RPMI8226 (cell line): ENCODE measurements around the gene SLC4A1.

Source experiments
- DNase-seq: peaks from one replicate; pipeline ENCODE4 v3.0.0-alpha.2; 2015

SLC4A1 gene

GRCh38 chr17:44267818-44268490 is at the start of gene SLC4A1:
Gene SLC4A1, minus strand, starts transcription at chr17:44268135. Its CDS starts 5,269 bp downstream, at chr17:44262866.
- no peak for DNase-seq

GRCh38 chr17:44317545-44317944 is 49.6 kb upstream of the SLC4A1 start:
- DNase-seq = no peak

DNA sequence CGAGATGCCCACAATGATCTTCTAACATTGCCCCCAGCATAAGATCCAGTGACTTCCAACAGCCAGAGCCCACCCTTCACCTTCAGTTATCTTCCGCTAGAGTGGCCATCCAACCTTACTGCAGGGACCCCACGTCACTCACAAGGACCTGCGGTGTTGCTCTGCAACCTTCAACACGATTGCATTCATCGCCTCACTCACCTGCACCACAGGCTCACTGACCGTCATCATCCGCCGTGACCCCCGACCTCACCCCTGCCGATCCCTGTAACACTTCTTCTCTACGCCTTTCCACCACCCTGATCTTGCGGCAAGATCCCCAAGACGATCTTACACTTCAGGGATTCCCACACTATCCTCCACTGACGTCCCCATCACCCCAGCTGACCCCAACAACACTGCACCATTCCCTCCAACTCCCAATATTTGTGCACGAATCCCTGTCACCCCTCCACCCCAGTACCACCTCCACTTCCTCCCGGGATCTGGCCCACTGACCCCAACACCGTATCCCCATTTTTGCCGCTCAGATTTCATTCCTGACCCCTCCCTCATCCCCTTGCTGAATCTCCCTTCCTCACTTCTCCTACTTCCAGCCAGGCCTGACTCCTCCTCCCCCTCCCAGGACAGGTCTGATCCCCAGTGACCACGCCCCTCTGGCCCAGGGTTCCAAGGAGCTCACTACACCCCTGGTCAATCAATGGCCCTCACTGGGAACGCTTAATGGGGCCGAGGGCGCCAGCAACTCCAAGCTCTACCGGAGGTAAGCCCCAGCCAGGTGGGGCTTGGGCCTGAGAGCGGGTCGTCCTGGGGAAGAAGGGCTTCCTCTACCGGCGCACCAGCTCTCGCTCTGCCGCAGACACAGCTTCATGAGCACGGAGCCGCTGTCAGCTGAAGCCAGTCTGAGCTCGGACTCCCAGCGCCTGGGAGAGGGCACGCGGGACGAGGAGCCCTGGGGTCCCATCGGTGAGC is 48.1 kb upstream of the SLC4A1 start:
- no peak for DNase-seq

DNA sequence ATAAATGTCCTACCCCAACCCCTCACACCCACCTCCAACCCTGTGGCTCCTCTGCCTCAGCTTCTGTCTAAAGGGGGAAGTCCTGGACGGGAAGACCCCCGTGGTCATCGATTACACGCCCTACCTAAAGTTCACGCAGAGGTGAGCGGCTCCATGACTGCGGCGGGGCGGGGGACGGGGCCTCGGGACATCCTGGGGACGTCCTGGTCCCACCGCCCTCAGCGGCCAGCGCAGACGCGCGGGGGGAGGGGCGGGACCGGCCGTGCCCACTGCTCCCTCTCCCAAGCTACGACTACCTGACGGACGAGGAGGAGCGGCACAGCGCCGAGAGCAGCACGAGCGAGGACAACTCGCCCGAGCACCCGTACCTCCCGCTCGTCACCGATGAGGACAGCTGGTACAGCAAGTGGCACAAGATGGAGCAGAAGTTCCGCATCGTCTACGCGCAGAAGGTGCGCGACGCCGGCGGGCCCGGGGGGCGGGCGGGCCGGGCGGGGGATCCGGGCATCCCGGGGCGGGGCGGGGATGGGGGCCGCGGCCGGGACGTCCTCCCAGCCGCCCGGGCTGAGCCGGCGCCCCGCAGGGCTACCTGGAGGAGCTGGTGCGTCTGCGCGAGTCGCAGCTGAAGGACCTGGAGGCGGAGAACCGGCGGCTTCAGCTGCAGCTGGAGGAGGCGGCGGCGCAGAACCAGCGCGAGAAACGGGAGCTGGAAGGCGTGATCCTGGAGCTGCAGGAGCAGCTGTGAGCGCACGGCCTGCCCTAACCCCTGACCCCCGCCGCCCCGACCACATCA is 47.1 kb upstream of the SLC4A1 start:
- DNase-seq = peak; percentile 65

DNA sequence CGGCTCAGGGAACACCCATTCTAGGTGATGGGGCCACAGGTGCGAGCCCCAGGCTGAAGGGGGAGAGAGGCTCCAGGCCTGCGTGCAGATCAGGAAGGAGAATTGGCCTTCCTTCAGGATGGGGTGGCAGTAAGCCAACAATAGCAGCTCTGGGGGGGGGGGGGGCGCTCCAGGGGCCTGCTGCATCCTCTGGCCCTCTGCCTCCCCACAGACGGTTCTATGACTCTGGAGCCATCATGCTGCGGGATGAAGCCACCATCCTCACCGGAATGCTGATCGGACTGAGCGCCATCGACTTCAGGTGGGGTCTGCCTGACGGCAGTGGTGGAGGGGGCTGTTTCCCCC is 46.6 kb upstream of the SLC4A1 start:
- DNase-seq = no peak

DNA sequence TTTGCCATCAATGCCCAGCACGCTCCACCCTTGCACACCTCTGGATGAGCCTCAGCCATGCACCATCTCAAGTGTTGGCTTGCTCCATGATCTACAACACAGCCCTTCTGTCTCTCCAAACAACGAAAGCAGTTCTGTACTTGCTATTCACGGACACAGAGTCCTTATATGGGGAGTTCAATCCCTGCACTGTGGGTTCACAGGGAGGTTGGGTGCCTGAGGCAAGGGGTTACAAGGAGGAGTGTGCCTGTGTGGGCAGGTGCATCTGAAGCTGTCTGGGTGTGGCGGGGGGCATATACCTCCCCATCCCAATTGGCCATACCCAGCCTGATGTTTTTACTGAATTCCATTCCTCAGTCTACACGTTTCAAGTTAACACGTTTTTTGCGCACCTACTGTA is 46.1 kb upstream of the SLC4A1 start:
- DNase-seq = no peak

DNA sequence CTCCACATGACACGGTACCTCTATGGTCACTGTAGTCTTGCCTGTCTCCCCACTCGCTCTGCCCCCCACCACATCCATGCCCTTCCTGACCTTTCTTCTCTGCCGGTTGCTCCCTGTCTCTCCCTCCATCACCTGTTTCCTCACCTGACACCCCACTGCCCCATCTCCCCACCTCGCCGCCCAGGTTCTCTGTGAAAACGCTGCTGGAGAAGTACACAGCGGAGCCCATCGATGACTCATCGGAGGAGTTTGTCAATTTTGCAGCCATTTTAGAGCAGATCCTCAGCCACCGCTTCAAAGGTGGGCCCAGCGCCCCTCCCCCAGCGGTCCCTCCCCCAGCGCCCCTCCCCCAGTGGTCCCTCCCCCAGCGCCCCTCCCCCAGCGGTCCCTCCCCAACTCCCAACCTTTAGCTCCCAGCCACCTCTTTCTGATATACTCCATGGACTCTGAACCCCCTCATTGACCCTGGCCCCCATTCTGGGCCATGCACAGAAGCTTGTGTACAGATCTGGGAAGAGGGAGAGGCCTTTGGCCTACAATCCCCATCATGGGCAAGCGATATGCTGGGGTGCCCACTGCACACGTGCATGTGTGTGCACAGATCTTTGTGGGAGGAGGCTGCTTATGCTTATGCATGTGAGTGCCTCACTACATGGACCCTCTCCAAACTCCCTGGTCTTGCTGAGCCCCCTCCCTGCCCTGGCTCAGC is 44.6 kb upstream of the SLC4A1 start:
- DNase-seq = no peak

GRCh38 chr17:44311562-44312181 is 43.7 kb upstream of the SLC4A1 start:
- DNase-seq = no peak

GRCh38 chr17:44310609-44311376 is 42.9 kb upstream of the SLC4A1 start:
- DNase-seq = no peak

DNA sequence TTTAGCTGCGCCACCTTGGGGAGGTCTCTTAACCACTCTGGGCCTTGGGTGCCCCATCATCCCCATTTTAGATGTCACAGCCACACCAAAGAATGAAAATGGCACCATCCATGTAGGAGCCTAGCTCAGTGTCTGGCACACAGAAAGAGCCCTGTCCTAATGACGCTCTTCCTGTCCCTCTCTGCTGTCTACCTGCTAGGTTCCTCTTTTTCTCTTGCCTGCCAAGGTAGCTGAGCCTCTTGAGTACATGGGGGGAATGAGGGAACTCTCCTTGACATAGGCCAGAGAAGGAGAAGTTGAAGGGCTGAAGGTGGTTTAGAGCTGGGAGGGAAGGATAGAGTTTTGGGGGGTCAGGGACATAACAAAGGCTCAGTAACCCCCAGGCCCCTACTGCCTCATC is 42.3 kb upstream of the SLC4A1 start:
- DNase-seq = peak; percentile 51

- no peak for DNase-seq
These were observed 41.5 kb upstream of the SLC4A1 start for GRCh38 chr17:44309472-44309871.

DNA sequence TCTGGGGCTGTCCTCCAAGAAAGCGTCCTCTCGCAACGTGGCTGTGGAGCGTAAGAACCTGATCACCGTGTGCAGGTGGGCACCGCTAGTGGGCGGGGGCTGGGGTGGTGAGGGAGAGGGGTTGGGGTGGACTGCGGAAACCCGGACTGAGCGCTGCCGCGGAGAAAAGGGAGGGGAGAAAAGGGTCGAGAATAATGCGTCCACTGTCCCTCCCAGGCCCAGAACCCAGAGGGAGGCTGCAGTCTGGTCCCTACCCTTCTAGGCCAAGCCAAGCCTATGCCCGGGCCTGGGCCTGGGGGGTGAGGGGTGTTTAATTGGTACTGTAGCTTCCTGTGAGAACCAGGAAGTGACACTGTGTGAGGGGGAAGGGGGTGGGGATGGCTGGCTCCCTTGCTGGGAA is 40.9 kb upstream of the SLC4A1 start:
- no peak for DNase-seq

- DNase-seq = peak; percentile 80
These were observed 40.4 kb upstream of the SLC4A1 start, which contains the start of gene RUNDC3A for GRCh38 chr17:44308320-44308818. Gene RUNDC3A, plus strand, starts transcription at chr17:44308601. Its CDS starts 232 bp downstream, at chr17:44308833.

- no peak for DNase-seq
These were observed 39.7 kb upstream of the SLC4A1 start for GRCh38 chr17:44307387-44308186.

- no peak for DNase-seq
These were observed 36.7 kb upstream of the SLC4A1 start for GRCh38 chr17:44304651-44305050.

DNA sequence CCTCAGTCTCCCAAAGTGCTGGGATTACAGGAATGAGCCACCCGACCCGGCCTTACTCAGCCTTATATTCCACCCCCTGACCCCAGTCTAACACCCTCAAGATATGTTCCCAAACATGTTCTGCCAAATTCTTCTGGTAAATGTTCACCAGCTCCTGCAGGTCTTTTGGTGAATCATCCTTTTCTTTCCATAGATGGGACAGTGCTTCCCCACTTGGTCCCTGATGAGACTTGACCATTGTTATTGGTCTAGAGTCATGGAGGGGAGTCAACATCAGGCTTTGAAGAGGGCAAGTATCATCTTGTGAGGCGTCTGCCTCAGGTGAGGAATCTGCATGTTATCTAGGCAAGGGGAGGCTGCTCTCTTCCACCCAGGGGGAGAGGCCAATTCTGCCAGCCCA is 30.0 kb upstream of the SLC4A1 start:
- DNase-seq = no peak

DNA sequence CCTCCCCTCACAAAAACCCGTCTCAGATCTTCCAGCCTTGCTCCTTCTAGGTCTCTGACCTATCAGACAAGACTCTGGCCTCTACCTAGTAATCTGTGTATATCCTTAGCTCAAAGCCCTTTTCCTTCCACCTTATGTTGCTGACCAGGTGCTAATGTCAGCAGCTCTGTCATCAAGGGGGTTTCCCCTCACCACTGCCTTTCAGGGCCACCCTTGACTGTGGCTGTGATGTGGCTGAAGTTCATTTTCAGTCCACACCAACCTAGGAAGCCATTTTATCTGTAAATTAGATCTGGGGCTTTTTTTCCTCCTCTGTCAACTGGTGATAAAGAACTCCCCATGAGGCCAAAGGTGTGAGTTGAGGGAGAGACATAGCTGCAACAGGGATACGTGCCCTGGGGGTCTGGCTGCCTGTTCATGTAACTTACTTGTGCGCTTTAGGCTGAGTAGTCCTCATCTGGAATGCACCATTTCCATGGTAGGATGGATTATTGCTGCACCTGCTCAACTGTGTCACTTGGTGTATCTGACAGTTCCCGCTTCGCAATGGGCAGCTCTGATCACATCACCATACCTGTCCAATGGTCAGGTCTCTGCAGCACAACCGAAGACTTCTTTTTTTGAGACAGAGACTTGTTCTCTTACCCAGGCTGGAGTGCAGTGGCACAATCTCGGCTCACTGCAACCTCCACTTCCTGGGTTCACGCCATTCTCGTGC is 25.7 kb upstream of the SLC4A1 start:
- DNase-seq = no peak

- no peak for DNase-seq
These were observed 19.7 kb upstream of the SLC4A1 start for GRCh38 chr17:44287651-44288050.

DNA sequence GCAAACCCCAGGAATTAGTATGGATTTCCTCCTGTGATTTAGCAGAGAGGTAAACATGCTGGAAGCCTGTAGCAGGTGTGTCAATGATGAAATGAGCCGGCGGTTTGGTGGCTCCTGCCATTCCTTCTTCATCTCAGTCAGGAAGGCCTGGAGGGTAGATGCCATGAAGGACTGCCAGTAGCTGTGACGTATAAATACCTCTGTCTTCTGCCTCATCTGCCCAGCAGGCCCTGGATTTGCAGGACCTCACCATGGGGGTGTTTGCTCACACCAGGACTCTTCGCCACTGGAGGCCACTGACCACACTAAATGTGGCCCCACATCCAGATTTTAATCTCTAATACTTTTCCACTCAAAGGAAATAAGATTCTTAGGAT is 16.1 kb upstream of the SLC4A1 start:
- no peak for DNase-seq
